ENCODE data around the gene OR52M1.

OR52M1 gene

GRCh38 chr11:4576880-4577279, 31.9 kb downstream of the OR52M1 start:
- no peak for DNase-seq

DNA sequence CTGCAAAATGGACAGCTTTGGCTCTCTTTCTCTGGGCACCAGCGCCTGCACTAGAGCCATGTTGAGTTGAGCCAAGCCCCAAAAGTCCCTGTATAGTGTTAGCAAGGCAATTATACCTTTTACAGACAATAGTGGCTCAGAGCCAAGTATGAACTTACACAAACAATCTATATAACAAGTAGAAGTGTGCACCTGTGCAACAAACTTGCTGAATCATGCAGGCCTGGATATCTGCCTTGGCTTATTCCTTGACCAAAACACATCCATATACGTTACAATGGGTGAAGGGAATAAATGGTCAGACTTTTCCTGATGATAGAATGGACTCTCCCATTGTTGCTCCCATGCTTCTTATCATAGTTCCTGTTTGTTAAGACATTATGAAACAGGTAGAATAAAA, 32.8 kb downstream of the OR52M1 start:
- DNase-seq: no peak

- DNase-seq: no peak
Observed at GRCh38 chr11:4578624-4579023, 33.6 kb downstream of the OR52M1 start.

DNA sequence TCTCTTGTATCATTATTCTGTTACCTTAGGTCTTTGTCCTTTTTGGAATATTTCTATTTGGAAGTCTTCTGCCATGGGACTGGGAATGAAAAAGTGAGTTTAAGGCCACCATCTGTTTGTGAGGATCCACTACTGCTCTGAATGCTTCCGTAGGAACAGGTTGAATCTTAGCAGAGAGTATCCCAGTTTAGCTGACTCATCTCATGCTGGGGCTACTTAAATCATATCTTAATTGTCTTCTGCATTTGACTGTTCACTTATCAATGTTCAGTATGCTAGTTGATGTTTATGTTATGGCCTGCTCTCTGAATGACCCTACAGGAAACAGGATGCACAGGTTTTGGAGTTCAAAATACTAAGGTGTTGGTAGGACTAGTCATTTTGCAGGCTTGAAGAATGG, 35.1 kb downstream of the OR52M1 start:
- no peak for DNase-seq

DNA sequence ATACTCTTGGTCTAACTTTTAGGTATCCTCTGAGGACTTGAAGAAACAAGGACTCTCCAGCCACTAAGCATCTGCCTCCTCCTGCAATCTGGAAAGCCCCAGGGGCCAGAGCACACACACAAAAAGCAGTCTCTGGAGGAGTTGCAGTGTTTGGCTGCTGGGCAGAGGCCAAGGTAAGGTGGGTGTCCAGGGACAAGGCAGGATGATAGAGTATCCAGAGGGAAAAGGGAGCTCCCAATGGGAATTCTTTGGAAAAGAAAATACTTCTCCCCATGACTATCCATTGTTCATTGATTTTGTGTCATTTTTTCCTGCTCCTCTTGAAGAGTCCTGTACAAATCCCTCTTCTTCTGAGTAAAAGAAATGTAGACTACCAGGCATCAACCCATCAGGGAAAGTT, 36.5 kb downstream of the OR52M1 start, which contains the start of gene OR52I2:
TSS of gene OR52I2 (plus strand) at position 301 of the 400 bp plus-strand sequence.
- no peak for DNase-seq

DNA sequence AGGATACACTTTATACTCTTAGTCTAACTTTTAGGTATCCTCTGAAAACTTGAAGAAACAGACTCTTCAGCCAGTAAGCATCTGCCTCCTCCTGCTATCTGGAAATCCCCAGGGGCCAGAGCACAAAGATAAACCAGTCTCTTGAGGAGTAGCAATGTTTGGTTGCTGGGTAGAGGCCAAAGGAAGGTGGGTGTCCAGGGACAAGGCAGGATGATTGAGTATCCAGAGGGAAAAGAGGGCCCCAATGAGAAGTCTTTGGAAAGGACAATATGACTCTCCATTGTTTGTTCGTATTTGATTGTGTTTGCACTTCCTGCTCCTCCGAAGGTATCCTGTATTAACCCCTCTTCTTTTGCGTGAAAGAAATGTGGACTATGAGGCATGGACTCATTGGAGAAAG, 44.0 kb downstream of the OR52M1 start:
- no peak for DNase-seq

GRCh38 chr11:4593739-4594138, 48.7 kb downstream of the OR52M1 start, which contains the start of gene OR52I1:
TSS of gene OR52I1 (plus strand) at chr11:4594039. CDS start at chr11:4594039, 0 bp downstream.
- DNase-seq: no peak

All from retina (tissue), 1 donor.